Stimulated activated CD8-positive, alpha-beta memory T cell treated with anti-CD3 and anti-CD28 coated beads, Interleukin-15, amount 100 ng/mL, for 1 hour (primary cell): Measurements from ENCODE around the gene ABHD17A.
A peak's percentile ranks its signal among the peaks of the same experiment; 100 is the strongest.
"Not testable (repeated sequence)": the region's sequence is repeated elsewhere in the genome, so short reads cannot be mapped to it uniquely, and the experiment has no call there.

ENCODE experiments used
- DNase-seq: peaks from one replicate; pipeline ENCODE4 v3.0.0-alpha.2; 2020; ENCODE audit warnings: low read depth

The ABHD17A gene

GRCh38 chr19:1910177-1910576, 24.9 kb upstream of the ABHD17A start:
- no peak for DNase-seq

GRCh38 chr19:1909761-1910080, 24.4 kb upstream of the ABHD17A start:
- DNase-seq: no peak

GRCh38 chr19:1908364-1908678, 23.0 kb upstream of the ABHD17A start:
- DNase-seq: no peak

- DNase-seq: no peak
Measured at GRCh38 chr19:1907563-1908363, 22.5 kb upstream of the ABHD17A start.

GRCh38 chr19:1906985-1907562, 21.8 kb upstream of the ABHD17A start:
- no peak for DNase-seq

GRCh38 chr19:1905863-1906375, 20.6 kb upstream of the ABHD17A start:
- DNase-seq: no peak

GRCh38 chr19:1905110-1905862, 20.0 kb upstream of the ABHD17A start, which contains the start of the genes ADAT3 and SCAMP4:
Gene ADAT3 (plus strand): TSS chr19:1905399. CDS start chr19:1912048, 6,649 bp downstream.
Gene SCAMP4 (plus strand): TSS chr19:1905399. CDS start chr19:1915020, 9,621 bp downstream.
- DNase-seq: peak; percentile 94

- no peak for DNase-seq
Measured at GRCh38 chr19:1904860-1905109, 19.5 kb upstream of the ABHD17A start.

GRCh38 chr19:1902923-1903322, 17.6 kb upstream of the ABHD17A start:
- DNase-seq: no peak

GRCh38 chr19:1901940-1902404, 16.7 kb upstream of the ABHD17A start:
- no peak for DNase-seq

- no peak for DNase-seq
Measured at GRCh38 chr19:1896508-1896907, 11.2 kb upstream of the ABHD17A start.

- DNase-seq: no peak
Measured at GRCh38 chr19:1893791-1894190, 8.5 kb upstream of the ABHD17A start.

- DNase-seq: no peak
Measured at GRCh38 chr19:1889907-1890306, 4.6 kb upstream of the ABHD17A start.

GRCh38 chr19:1888385-1888784, 3.1 kb upstream of the ABHD17A start:
- DNase-seq: no peak

- DNase-seq: not testable (repeated sequence)
Measured at GRCh38 chr19:1886360-1886759, 1.1 kb upstream of the ABHD17A start.

GRCh38 chr19:1884719-1885334, 469 bp downstream of the ABHD17A start:
- no peak for DNase-seq

- DNase-seq: no peak
Measured at GRCh38 chr19:1884291-1884718, 991 bp downstream of the ABHD17A start.

- DNase-seq: no peak
Measured at GRCh38 chr19:1883784-1884183, 1.5 kb downstream of the ABHD17A start.

GRCh38 chr19:1882786-1883692, 2.3 kb downstream of the ABHD17A start:
- no peak for DNase-seq

GRCh38 chr19:1882089-1882785, 3.1 kb downstream of the ABHD17A start:
- DNase-seq: peak; percentile 46
